Activated T-helper 1 cell treated with anti-CD3 and anti-CD28 coated beads, Interleukin-12 subunit alpha, Interleukin-12 subunit beta, Interleukin-2, Interleukin-4 antibody, amounts not matched to agents 30 ng/mL and 10 ng/mL and 1 ng/mL, durations not matched to agents 14 hours and 24 hours and 36 hours (primary cell): ENCODE results near the gene DHRS4L2. TPM values are rescaled to one million over a fixed set of nuclear protein-coding genes. Genes with fewer than 3 reads are reported as not detected.
"Not testable (repeated sequence)": the region's sequence is repeated elsewhere in the genome, so short reads cannot be mapped to it uniquely, and the experiment has no call there.

Experiments
- DNase-seq: peaks from one replicate; pipeline ENCODE4 v3.0.0; 2021; ENCODE audit warnings: low spot score
- H3K27ac Mint-ChIP-seq: one replicate; pipeline ENCODE4 v1.8.0; 2021; ENCODE audit warnings: mild to moderate bottlenecking, mixed read lengths
- H3K27me3 Mint-ChIP-seq: one replicate; pipeline ENCODE4 v1.8.0; 2022; ENCODE audit warnings: mild to moderate bottlenecking, moderate library complexity, mixed read lengths; ENCODE audit not compliant: insufficient read depth
- H3K36me3 Mint-ChIP-seq: one replicate; pipeline ENCODE4 v1.8.0; 2021; ENCODE audit warnings: low read depth, mixed read lengths
- H3K4me1 Mint-ChIP-seq: one replicate; pipeline ENCODE4 v1.8.0; 2021; ENCODE audit warnings: low read depth, mixed read lengths
- H3K4me3 Mint-ChIP-seq: one replicate; pipeline ENCODE4 v1.8.0; 2021; ENCODE audit warnings: mild to moderate bottlenecking, moderate library complexity, mixed read lengths
- H3K9me3 Mint-ChIP-seq: one replicate; pipeline ENCODE4 v1.8.0; 2021; ENCODE audit warnings: mixed read lengths
- intact Hi-C: fragments of 100-400 bp; cut with micrococcal nuclease; formaldehyde crosslinking; loops from one replicate; pipeline ENCODE4 v1.15.1; 2024
- total RNA-seq: library from RNA; stranded (reverse); gene quantifications from 2 replicates; pipeline ENCODE4 v1.2.3, GENCODE V29; 2022

Gene DHRS4L2
- total RNA-seq, 1 donor from 2014 or later, result 17.9 TPM

GRCh38 chr14:24012726-24013273 is 24.1 kb downstream of the DHRS4L2 start:
- H3K27ac Mint-ChIP-seq, H3K4me3 Mint-ChIP-seq, DNase-seq, intact Hi-C loops, H3K27me3 Mint-ChIP-seq, H3K36me3 Mint-ChIP-seq, H3K9me3 Mint-ChIP-seq: not testable (repeated sequence)
- peaks cover 30% of the 10 kb centered on the region for H3K4me1 Mint-ChIP-seq

- Mint-ChIP-seq H3K9me3 (peaks cover 11% of the 10 kb centered on the region), H3K4me3 (no peak overlapping the region), H3K27me3 (peaks cover 7% of the 10 kb centered on the region), H3K4me1 (peaks cover 23% of the 10 kb centered on the region), H3K36me3 (peaks cover 6% of the 10 kb centered on the region), H3K27ac (no peak overlapping the region)
- intact Hi-C loops, result loop anchor here (1.0 to 2.0 kb wide), 12 partner anchors 22 to 282 kb away; partner anchors contain the start of genes DCAF11, DHRS4L2, IRF9 and NRL
- peak; percentile 57 for DNase-seq
Observed at GRCh38 chr14:24013654-24014514, 25.2 kb downstream of the DHRS4L2 start.

GRCh38 chr14:24015745-24016144 is 27.0 kb downstream of the DHRS4L2 start:
- not testable (repeated sequence) for H3K36me3 Mint-ChIP-seq, H3K4me1 Mint-ChIP-seq, DNase-seq, H3K27ac Mint-ChIP-seq, H3K27me3 Mint-ChIP-seq, H3K4me3 Mint-ChIP-seq
- intact Hi-C loops, result loop anchor here (2.0 kb wide), 1 partner anchor 227 kb away; the partner anchor contains the start of gene TINF2
- peaks cover 18% of the 10 kb centered on the region for H3K9me3 Mint-ChIP-seq

GRCh38 chr14:24018978-24019377 is 30.2 kb downstream of the DHRS4L2 start:
- H3K4me3 Mint-ChIP-seq, intact Hi-C loops, H3K4me1 Mint-ChIP-seq, H3K36me3 Mint-ChIP-seq, DNase-seq, H3K27ac Mint-ChIP-seq: not testable (repeated sequence)
- H3K27me3 Mint-ChIP-seq, result peaks cover 12% of the 10 kb centered on the region
- peaks cover 24% of the 10 kb centered on the region for H3K9me3 Mint-ChIP-seq

- H3K4me1 Mint-ChIP-seq, intact Hi-C loops, H3K4me3 Mint-ChIP-seq, DNase-seq, H3K36me3 Mint-ChIP-seq, H3K27ac Mint-ChIP-seq: not testable (repeated sequence)
- peaks cover 17% of the 10 kb centered on the region for H3K27me3 Mint-ChIP-seq
- H3K9me3 Mint-ChIP-seq, result peaks cover 24% of the 10 kb centered on the region
Observed at GRCh38 chr14:24019944-24020343, 31.2 kb downstream of the DHRS4L2 start.

GRCh38 chr14:24020520-24020919 is 31.8 kb downstream of the DHRS4L2 start:
- DNase-seq, H3K4me1 Mint-ChIP-seq, H3K4me3 Mint-ChIP-seq, H3K27ac Mint-ChIP-seq, intact Hi-C loops, H3K36me3 Mint-ChIP-seq: not testable (repeated sequence)
- H3K9me3 Mint-ChIP-seq, result peaks cover 24% of the 10 kb centered on the region
- H3K27me3 Mint-ChIP-seq, result peaks cover 17% of the 10 kb centered on the region

GRCh38 chr14:24024939-24025418 is 36.2 kb downstream of the DHRS4L2 start:
- intact Hi-C loops, DNase-seq, H3K4me3 Mint-ChIP-seq, H3K4me1 Mint-ChIP-seq, H3K27ac Mint-ChIP-seq, H3K36me3 Mint-ChIP-seq: not testable (repeated sequence)
- Mint-ChIP-seq H3K9me3 (peaks cover 17% of the 10 kb centered on the region), H3K27me3 (peaks cover 19% of the 10 kb centered on the region)

GRCh38 chr14:24029687-24030086 is 41.0 kb downstream of the DHRS4L2 start:
- H3K4me3 Mint-ChIP-seq, DNase-seq, intact Hi-C loops, H3K4me1 Mint-ChIP-seq, H3K27ac Mint-ChIP-seq, H3K36me3 Mint-ChIP-seq: not testable (repeated sequence)
- H3K9me3 Mint-ChIP-seq, result peaks cover 34% of the 10 kb centered on the region
- peaks cover 14% of the 10 kb centered on the region for H3K27me3 Mint-ChIP-seq

- DNase-seq, H3K27ac Mint-ChIP-seq, intact Hi-C loops, H3K4me1 Mint-ChIP-seq, H3K36me3 Mint-ChIP-seq, H3K4me3 Mint-ChIP-seq: not testable (repeated sequence)
- Mint-ChIP-seq H3K9me3 (peaks cover 34% of the 10 kb centered on the region), H3K27me3 (peaks cover 14% of the 10 kb centered on the region)
Observed at GRCh38 chr14:24031331-24031730, 42.6 kb downstream of the DHRS4L2 start.

- no peak overlapping the region for H3K27ac Mint-ChIP-seq
- intact Hi-C loops, result no loop called here
- H3K4me1 Mint-ChIP-seq, result peaks cover 6% of the 10 kb centered on the region
- no peaks in the 10 kb centered on the region for H3K36me3 Mint-ChIP-seq
- H3K9me3 Mint-ChIP-seq, result peaks cover 26% of the 10 kb centered on the region
- peaks cover 8% of the 10 kb centered on the region for H3K27me3 Mint-ChIP-seq
- DNase-seq, result no peak
- H3K4me3 Mint-ChIP-seq, result no peak overlapping the region
Observed at GRCh38 chr14:24032727-24033418, 44.1 kb downstream of the DHRS4L2 start.

GRCh38 chr14:24035769-24036168 is 47.0 kb downstream of the DHRS4L2 start:
- H3K9me3 Mint-ChIP-seq, result peaks cover 24% of the 10 kb centered on the region
- H3K27me3 Mint-ChIP-seq, H3K36me3 Mint-ChIP-seq, H3K4me1 Mint-ChIP-seq, DNase-seq: not testable (repeated sequence)
- intact Hi-C loops, result loop anchor here (1.0 to 2.0 kb wide), 3 partner anchors 21 to 74 kb away; partner anchors contain the start of gene PCK2
- peak overlapping the region; percentile 88 for H3K4me3 Mint-ChIP-seq
- H3K27ac Mint-ChIP-seq, result peak overlapping the region; percentile 34

- DNase-seq, result peak; percentile 70
- Mint-ChIP-seq H3K27me3 (peaks cover 7% of the 10 kb centered on the region), H3K4me1 (peaks cover 6% of the 10 kb centered on the region), H3K36me3 (no peaks in the 10 kb centered on the region), H3K9me3 (peaks cover 18% of the 10 kb centered on the region), H3K4me3 (peak overlapping the region; percentile 88), H3K27ac (peak overlapping the region; percentile 73)
- intact Hi-C loops, result loop anchor here (1.0 to 2.0 kb wide), 3 partner anchors 22 to 73 kb away; partner anchors contain the start of gene PCK2
Observed at GRCh38 chr14:24036169-24036962, 47.6 kb downstream of the DHRS4L2 start.
